ENCODE data around the gene PURB.
"Not testable (repeated sequence)": the region's sequence is repeated elsewhere in the genome, so short reads cannot be mapped to it uniquely, and the experiment has no call there.

PURB gene

DNA sequence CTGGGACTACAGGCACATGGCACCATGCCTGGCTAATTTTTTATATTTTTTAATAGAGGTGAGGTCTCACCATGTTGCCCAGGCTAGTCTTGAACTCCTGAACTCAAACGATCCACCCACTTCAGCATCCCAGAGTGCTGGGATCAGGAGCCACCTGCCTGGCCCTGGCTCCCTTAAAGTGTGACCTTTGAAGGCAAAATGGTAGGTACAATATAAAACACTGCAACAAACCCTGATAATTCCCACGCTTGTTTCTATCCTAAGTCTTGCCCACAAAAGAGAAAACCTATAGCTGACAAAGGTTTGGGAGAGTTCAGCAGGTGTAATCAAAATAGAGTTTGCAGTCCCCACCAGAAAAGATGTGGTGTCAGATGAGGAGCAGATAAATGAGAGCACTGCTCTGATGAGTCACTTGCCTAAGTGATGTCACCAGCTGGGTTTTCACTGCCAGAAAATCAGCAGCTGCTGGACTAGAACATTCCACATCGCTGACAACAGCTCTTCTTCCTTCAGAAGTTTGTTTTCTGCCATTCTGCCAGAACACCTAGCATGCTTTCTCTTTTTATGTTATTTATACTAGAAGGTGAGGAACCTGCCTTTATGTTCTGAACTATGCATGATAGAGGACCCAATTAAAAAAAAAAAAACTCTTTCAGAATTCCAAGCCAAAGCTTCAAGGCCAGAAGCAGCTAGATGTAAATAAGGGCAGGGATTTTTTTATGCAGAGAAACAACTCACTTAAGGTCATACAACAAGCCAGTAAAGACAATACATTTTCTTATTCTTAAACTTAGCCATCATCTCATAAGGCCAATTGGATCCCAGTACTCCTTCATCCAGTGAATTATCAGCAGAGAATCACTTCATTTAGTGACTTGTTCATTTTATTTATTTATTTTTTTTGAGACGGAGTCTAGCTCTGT is 18.0 kb downstream of the PURB start:
- H3K4me3 ChIP-seq (ENCODE audit: low read length): no peak overlapping the region
- no peak for DNase-seq (ENCODE audit: low read depth)
- TF ChIP-seq, protein P1, sequence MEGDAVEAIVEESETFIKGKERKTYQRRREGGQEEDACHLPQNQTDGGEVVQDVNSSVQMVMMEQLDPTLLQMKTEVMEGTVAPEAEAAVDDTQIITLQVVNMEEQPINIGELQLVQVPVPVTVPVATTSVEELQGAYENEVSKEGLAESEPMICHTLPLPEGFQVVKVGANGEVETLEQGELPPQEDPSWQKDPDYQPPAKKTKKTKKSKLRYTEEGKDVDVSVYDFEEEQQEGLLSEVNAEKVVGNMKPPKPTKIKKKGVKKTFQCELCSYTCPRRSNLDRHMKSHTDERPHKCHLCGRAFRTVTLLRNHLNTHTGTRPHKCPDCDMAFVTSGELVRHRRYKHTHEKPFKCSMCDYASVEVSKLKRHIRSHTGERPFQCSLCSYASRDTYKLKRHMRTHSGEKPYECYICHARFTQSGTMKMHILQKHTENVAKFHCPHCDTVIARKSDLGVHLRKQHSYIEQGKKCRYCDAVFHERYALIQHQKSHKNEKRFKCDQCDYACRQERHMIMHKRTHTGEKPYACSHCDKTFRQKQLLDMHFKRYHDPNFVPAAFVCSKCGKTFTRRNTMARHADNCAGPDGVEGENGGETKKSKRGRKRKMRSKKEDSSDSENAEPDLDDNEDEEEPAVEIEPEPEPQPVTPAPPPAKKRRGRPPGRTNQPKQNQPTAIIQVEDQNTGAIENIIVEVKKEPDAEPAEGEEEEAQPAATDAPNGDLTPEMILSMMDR (conservative IDR thresholded peaks at IDR 0.05; ENCODE audit: low read depth, low read length): no peak

DNA sequence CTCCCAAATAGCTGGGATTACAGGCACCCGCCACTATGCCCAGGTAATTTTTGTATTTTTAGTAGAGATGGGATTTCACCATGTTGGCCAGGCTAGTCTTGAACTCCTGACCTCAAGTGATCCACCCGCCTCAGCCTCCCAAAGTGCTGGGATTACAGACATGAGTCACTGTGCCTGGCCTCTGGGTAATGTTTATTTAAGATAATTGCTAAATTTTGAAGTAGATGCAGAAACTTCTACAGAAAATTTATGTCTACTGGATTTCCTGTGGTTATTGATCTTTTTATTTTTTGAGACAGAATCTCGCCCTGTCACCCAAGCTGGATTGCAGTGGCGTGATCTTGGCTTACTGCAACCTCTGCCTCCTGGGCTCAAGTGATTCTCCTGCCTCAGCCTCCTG is 23.4 kb downstream of the PURB start:
- not testable (repeated sequence) for DNase-seq (ENCODE audit: low read depth)

DNA sequence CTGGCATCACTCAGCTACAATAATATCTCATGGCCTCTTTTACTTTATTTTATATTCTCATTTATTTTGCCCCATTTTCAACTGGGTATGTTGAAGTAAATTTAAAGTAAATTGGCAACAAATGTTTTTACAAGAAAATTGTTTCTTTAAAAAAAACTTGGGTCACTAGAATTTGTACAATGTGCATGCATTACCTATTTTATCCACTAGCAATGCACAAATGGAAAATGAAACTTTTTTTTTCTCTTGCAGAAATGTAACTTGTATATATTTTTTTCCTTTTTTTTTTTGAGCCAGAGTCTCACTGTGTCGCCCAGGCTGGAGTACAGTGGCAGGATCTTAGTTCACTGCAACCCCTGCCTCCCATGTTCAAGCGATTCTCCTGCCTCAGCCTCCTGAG is 27.2 kb downstream of the PURB start:
- TF ChIP-seq, protein P1 (conservative IDR thresholded peaks at IDR 0.05; ENCODE audit: low read depth, low read length): no peak
- DNase-seq (ENCODE audit: low read depth): no peak
- H3K4me3 ChIP-seq (ENCODE audit: low read length): no peak overlapping the region

More for the DNA sequence above, 23.4 kb downstream of the PURB start:
- not testable (repeated sequence) for H3K4me3 ChIP-seq (ENCODE audit: low read length)

DNA sequence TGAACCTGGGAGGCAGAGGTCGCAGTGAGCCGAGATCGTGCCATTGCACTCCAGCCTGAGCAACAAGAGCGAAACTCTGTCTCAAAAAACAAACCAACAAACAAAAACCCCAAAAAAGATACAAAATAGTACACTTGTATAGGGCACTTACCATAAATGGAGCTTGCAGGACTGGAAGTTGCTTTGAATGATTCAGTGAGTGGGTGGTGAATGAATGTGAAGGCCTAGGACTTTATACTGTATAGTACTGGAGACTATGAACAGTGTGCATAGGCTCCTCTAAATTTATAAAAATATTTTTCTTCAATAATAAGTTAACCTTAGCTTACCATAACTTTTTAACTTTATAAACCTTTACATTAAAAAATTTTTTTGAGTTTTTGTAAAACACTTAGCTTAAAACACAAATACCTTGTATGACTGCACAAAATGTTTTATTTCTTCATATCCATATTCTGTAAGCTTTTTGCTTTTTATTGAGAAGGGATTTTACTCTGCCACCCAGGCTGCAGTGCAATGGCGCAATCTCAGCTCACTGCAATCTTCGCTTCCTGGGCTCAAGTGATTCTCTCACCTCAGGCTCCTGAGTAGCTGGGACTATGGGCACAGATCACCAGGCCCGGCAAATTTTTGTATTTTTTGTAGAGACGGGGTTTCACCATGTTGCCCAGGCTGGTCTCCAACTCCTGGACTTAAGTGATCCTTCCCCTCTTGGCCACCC is 30.5 kb downstream of the PURB start:
- H3K4me3 ChIP-seq (ENCODE audit: low read length): no peak overlapping the region
- DNase-seq (ENCODE audit: low read depth): no peak
- TF ChIP-seq, protein P1 (conservative IDR thresholded peaks at IDR 0.05; ENCODE audit: low read depth, low read length): no peak

DNA sequence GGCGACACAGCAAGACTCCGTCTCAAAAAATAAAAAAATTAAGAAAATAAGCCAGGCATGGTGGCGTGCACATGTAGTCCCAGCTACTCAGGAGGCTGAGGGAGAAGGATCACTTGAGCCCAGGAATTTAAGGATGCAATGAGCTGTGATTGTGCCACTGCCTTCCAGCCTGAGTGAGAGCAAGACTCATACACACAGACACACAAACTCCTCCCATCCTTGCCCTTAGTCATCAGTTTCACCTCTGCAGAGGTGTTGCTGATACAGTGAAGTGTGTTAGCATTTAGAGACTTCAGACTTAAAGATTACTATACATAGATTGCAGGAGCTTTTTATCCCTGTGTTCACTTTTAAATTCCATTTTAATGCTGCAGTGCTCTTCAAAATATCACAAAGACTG is 31.9 kb downstream of the PURB start:
- H3K4me3 ChIP-seq (ENCODE audit: low read length): no peak overlapping the region
- TF ChIP-seq, protein P1 (conservative IDR thresholded peaks at IDR 0.05; ENCODE audit: low read depth, low read length): no peak

DNA sequence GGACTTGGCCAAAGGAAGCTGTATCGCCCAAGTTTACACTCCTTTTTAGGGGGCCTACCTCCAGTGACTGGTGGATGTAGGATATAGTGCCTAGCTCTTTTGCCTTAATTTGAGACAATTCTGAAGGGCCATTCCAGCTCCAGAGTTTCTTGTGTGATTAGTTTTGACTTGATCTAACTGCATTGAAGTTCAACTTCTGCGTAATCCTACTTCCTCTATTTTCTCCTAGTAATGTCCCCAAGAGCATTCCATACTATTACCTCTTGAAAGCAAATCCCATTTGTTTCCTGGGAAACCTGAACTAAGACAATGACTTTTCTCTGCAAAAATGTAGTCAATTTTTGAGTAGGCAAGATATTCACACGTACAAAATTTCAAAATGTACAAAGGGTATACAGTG is 32.7 kb downstream of the PURB start:
- DNase-seq (ENCODE audit: low read depth): no peak
- no peak overlapping the region for H3K4me3 ChIP-seq (ENCODE audit: low read length)
- TF ChIP-seq, protein P1 (conservative IDR thresholded peaks at IDR 0.05; ENCODE audit: low read depth, low read length): no peak

More for the DNA sequence above, 31.9 kb downstream of the PURB start:
- DNase-seq (ENCODE audit: low read depth): no peak

DNA sequence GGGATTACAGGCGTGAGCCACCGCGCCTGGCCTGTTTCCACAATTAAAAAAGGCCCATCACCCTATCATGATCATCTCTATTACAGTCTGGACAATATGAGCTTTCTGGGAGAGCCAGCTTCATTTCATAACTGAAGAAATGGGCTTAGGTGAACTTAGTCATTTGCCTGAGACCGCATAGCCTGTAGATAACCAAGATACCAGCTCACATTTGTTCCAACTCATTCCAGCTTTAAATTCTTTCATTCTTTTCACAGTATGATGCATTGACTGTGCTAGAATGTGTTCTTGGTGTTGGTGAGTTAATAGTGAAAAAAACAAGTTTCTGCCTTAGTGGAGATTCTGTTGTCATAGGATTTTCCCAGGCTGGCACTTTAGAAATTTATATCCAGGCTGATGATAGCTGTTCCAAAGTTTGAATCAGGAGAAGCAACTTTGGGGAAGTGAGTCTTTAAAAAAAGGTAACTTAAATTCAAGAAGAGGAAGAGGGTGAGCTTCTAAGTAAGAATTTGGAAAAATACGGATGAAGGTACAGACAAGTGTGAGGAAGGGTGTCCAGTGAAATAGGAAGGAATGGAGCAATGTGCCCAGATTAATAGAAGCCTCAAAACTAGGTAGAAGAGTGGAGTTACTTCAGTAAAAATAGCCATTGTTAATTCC is 35.3 kb downstream of the PURB start:
- DNase-seq (ENCODE audit: low read depth): no peak
- no peak overlapping the region for H3K4me3 ChIP-seq (ENCODE audit: low read length)
- TF ChIP-seq, protein P1 (conservative IDR thresholded peaks at IDR 0.05; ENCODE audit: low read depth, low read length): no peak

Data from retinal pigment epithelial cell (primary cell).